Activated naive CD8-positive, alpha-beta T cell treated with anti-CD3 and anti-CD28 coated beads, Interleukin-2, amount 50 U/mL, for 24 hours (primary cell): Measurements from ENCODE around the gene ASB7.

Source experiments
- ATAC-seq: fragments of 150-1000 bp; cut with Tn5 transposase; one replicate; pipeline ENCODE4 v1.10.0; 2021
- DNase-seq: peaks from one replicate; pipeline ENCODE4 v3.0.0; 2021
- H3K27ac Mint-ChIP-seq: one replicate; pipeline ENCODE4 v1.8.0; 2021; ENCODE audit warnings: mild to moderate bottlenecking, mixed read lengths
- H3K27me3 Mint-ChIP-seq: one replicate; pipeline ENCODE4 v1.8.0; 2021; ENCODE audit warnings: mixed read lengths
- H3K36me3 Mint-ChIP-seq: one replicate; pipeline ENCODE4 v1.8.0; 2021; ENCODE audit warnings: low read depth, mixed read lengths
- H3K4me1 Mint-ChIP-seq: one replicate; pipeline ENCODE4 v1.8.0; 2021; ENCODE audit warnings: mixed read lengths
- H3K4me3 Mint-ChIP-seq: one replicate; pipeline ENCODE4 v1.8.0; 2021; ENCODE audit warnings: mild to moderate bottlenecking, moderate library complexity, mixed read lengths
- H3K9me3 Mint-ChIP-seq: one replicate; pipeline ENCODE4 v1.8.0; 2021; ENCODE audit warnings: mixed read lengths

ASB7 gene

GRCh38 chr15:100651253-100651652, 48.9 kb downstream of the ASB7 start:
- Mint-ChIP-seq H3K4me3 (no peak overlapping the region), H3K9me3 (no peaks in the 10 kb centered on the region), H3K27ac (no peak overlapping the region), H3K4me1 (no peaks in the 10 kb centered on the region), H3K36me3 (peaks cover 4% of the 10 kb centered on the region), H3K27me3 (no peaks in the 10 kb centered on the region)
- DNase-seq: no peak
- no peak for ATAC-seq

GRCh38 chr15:100652116-100652515, 49.7 kb downstream of the ASB7 start:
- H3K27me3 Mint-ChIP-seq: no peaks in the 10 kb centered on the region
- H3K9me3 Mint-ChIP-seq: no peaks in the 10 kb centered on the region
- no peaks in the 10 kb centered on the region for H3K4me1 Mint-ChIP-seq
- no peak for ATAC-seq
- peaks cover 4% of the 10 kb centered on the region for H3K36me3 Mint-ChIP-seq
- no peak overlapping the region for H3K27ac Mint-ChIP-seq
- no peak overlapping the region for H3K4me3 Mint-ChIP-seq
- no peak for DNase-seq

GRCh38 chr15:100653608-100654007, 51.2 kb downstream of the ASB7 start:
- H3K4me1 Mint-ChIP-seq: no peaks in the 10 kb centered on the region
- no peak for DNase-seq
- no peak overlapping the region for H3K4me3 Mint-ChIP-seq
- H3K36me3 Mint-ChIP-seq: no peaks in the 10 kb centered on the region
- H3K27me3 Mint-ChIP-seq: no peaks in the 10 kb centered on the region
- H3K27ac Mint-ChIP-seq: no peak overlapping the region
- no peak for ATAC-seq
- no peaks in the 10 kb centered on the region for H3K9me3 Mint-ChIP-seq

- DNase-seq (no peak), ATAC-seq (no peak)
- Mint-ChIP-seq H3K27ac (no peak overlapping the region), H3K4me3 (no peak overlapping the region), H3K4me1 (no peaks in the 10 kb centered on the region), H3K36me3 (no peaks in the 10 kb centered on the region), H3K9me3 (no peaks in the 10 kb centered on the region), H3K27me3 (no peaks in the 10 kb centered on the region)
Measured at GRCh38 chr15:100658895-100659294, 56.5 kb downstream of the ASB7 start.

- Mint-ChIP-seq H3K36me3 (no peaks in the 10 kb centered on the region), H3K9me3 (no peaks in the 10 kb centered on the region), H3K27ac (no peak overlapping the region), H3K4me3 (no peak overlapping the region), H3K4me1 (no peaks in the 10 kb centered on the region), H3K27me3 (peaks cover 3% of the 10 kb centered on the region)
- ATAC-seq (no peak), DNase-seq (no peak)
Measured at GRCh38 chr15:100661156-100661555, 58.8 kb downstream of the ASB7 start.

- Mint-ChIP-seq H3K36me3 (no peaks in the 10 kb centered on the region), H3K9me3 (no peaks in the 10 kb centered on the region), H3K27ac (no peak overlapping the region), H3K4me3 (no peak overlapping the region), H3K4me1 (no peaks in the 10 kb centered on the region), H3K27me3 (peaks cover 3% of the 10 kb centered on the region)
- DNase-seq (no peak), ATAC-seq (no peak)
Measured at GRCh38 chr15:100663086-100663914, 60.9 kb downstream of the ASB7 start.

GRCh38 chr15:100663915-100664281, 61.5 kb downstream of the ASB7 start:
- Mint-ChIP-seq H3K36me3 (no peaks in the 10 kb centered on the region), H3K4me1 (no peaks in the 10 kb centered on the region), H3K27me3 (peaks cover 3% of the 10 kb centered on the region), H3K9me3 (no peaks in the 10 kb centered on the region), H3K27ac (no peak overlapping the region), H3K4me3 (no peak overlapping the region)
- no peak for DNase-seq
- ATAC-seq: no peak

- DNase-seq (no peak), ATAC-seq (no peak)
- Mint-ChIP-seq H3K27ac (no peak overlapping the region), H3K4me3 (no peak overlapping the region), H3K27me3 (peaks cover 3% of the 10 kb centered on the region), H3K36me3 (no peaks in the 10 kb centered on the region), H3K9me3 (no peaks in the 10 kb centered on the region), H3K4me1 (no peaks in the 10 kb centered on the region)
Measured at GRCh38 chr15:100665570-100665969, 63.2 kb downstream of the ASB7 start.

GRCh38 chr15:100667405-100668347, 65.3 kb downstream of the ASB7 start:
- DNase-seq (no peak), ATAC-seq (no peak)

GRCh38 chr15:100668348-100668745, 66.0 kb downstream of the ASB7 start:
- Mint-ChIP-seq H3K4me3 (no peak overlapping the region), H3K9me3 (no peaks in the 10 kb centered on the region), H3K27ac (no peak overlapping the region), H3K36me3 (no peaks in the 10 kb centered on the region), H3K27me3 (peaks cover 3% of the 10 kb centered on the region), H3K4me1 (no peaks in the 10 kb centered on the region)
- DNase-seq (no peak), ATAC-seq (no peak)

More at GRCh38 chr15:100667405-100668347, 65.3 kb downstream of the ASB7 start:
- H3K36me3 Mint-ChIP-seq: no peaks in the 10 kb centered on the region
- no peaks in the 10 kb centered on the region for H3K4me1 Mint-ChIP-seq
- H3K9me3 Mint-ChIP-seq: no peaks in the 10 kb centered on the region
- H3K27ac Mint-ChIP-seq: no peak overlapping the region
- peaks cover 3% of the 10 kb centered on the region for H3K27me3 Mint-ChIP-seq
- no peak overlapping the region for H3K4me3 Mint-ChIP-seq

- Mint-ChIP-seq H3K36me3 (no peaks in the 10 kb centered on the region), H3K27ac (no peak overlapping the region), H3K27me3 (peaks cover 2% of the 10 kb centered on the region), H3K4me3 (no peak overlapping the region), H3K9me3 (no peaks in the 10 kb centered on the region), H3K4me1 (no peaks in the 10 kb centered on the region)
- no peak for ATAC-seq
- no peak for DNase-seq
Measured at GRCh38 chr15:100669260-100669659, 66.9 kb downstream of the ASB7 start.

GRCh38 chr15:100670505-100671021, 68.2 kb downstream of the ASB7 start:
- H3K4me3 Mint-ChIP-seq: no peak overlapping the region
- ATAC-seq (no peak), DNase-seq (no peak)
- H3K27ac Mint-ChIP-seq: no peak overlapping the region
- no peaks in the 10 kb centered on the region for H3K36me3 Mint-ChIP-seq
- H3K4me1 Mint-ChIP-seq: no peaks in the 10 kb centered on the region
- H3K27me3 Mint-ChIP-seq: no peaks in the 10 kb centered on the region
- no peaks in the 10 kb centered on the region for H3K9me3 Mint-ChIP-seq

GRCh38 chr15:100671124-100671680, 68.8 kb downstream of the ASB7 start:
- Mint-ChIP-seq H3K27ac (no peak overlapping the region), H3K27me3 (no peaks in the 10 kb centered on the region), H3K36me3 (no peaks in the 10 kb centered on the region), H3K9me3 (no peaks in the 10 kb centered on the region), H3K4me1 (no peaks in the 10 kb centered on the region), H3K4me3 (no peak overlapping the region)
- ATAC-seq: no peak
- no peak for DNase-seq

- H3K9me3 Mint-ChIP-seq: no peaks in the 10 kb centered on the region
- H3K36me3 Mint-ChIP-seq: no peaks in the 10 kb centered on the region
- no peaks in the 10 kb centered on the region for H3K27me3 Mint-ChIP-seq
- H3K4me3 Mint-ChIP-seq: no peak overlapping the region
- ATAC-seq: peak; percentile 36
- no peaks in the 10 kb centered on the region for H3K4me1 Mint-ChIP-seq
- no peak for DNase-seq
- no peak overlapping the region for H3K27ac Mint-ChIP-seq
Measured at GRCh38 chr15:100671858-100672543, 69.6 kb downstream of the ASB7 start.
